ENCODE data around the gene CABP1. TPM values are rescaled to one million over a fixed set of nuclear protein-coding genes. Genes with fewer than 3 reads are reported as not detected.

The CABP1 gene
- total RNA-seq, result 4.2 TPM
- long read RNA-seq, partial matches to known transcripts, result 0 of 1 reads
- long read RNA-seq, other reads (novel, unspliced or antisense), result 0 of 1 reads

DNA sequence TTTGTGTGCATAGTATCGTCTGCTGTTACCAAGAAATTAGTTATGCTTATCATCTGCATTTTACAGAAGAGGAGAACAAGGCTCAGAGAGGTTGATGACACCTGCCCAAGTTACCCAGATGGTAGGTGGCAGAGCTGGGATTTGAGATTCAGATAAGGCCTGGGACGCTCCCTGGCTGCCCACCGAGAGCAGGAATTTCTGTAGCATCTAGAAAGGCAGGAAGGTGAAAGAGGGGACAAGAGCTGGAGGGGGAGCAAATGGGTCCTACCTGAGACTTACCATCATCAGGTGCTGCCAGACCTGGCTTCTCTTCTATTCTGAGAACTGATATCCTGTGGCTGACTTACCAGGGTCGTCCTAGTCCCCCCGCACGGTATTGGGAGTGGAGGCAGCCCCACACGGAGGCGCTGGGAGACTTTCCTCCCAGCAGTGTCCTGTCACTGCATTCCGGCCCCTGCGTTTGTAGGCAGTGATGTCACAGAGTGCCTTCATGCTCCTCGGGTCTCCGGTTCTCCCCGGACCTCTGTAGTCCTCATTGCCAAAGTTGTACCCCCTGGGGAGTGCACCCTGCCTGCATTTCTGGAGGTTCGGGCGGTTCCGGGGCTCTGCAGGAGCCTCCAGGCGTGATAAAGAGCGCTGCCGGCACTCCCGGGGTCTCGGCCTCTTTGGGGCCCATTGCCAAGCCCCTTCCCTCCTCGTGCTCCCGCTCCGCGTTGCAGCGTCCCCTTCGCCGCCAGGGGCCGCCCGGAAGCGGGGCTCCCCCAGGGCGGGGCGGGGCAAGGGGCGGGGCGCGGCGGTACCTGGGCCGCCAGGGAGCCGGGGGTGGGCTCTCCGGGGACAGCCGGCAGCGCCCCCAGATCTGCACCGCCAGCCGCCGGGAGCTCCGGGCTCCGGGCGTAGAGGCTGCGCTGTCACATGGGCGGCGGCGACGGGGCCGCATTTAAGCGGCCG is at the start of gene CABP1:
Gene CABP1, plus strand, starts transcription at position 856 of the 951 bp plus-strand sequence. Its CDS starts 60 bp downstream, at position 916.
- Histone ChIP-seq H3K4me3 (peak within 1 kb of the TSS; percentile 66), H3K27ac (replicated peaks) (no peak within 1 kb of the TSS), H3K36me3 (no peaks in the 10 kb centered on the region), H3K27me3 (ENCODE audit: low read depth) (peaks cover 56% of the 10 kb centered on the region), H3K9me3 (replicated peaks) (no peaks in the 10 kb centered on the region), H3K4me1 (peaks cover 15% of the 10 kb centered on the region)
- intact Hi-C loops (cut with micrococcal nuclease), result loop anchor here (10.0 kb wide), 1 partner anchor 335 kb away; the partner anchor contains the start of gene HNF1A
- no peak for DNase-seq
- TF ChIP-seq, protein P1, sequence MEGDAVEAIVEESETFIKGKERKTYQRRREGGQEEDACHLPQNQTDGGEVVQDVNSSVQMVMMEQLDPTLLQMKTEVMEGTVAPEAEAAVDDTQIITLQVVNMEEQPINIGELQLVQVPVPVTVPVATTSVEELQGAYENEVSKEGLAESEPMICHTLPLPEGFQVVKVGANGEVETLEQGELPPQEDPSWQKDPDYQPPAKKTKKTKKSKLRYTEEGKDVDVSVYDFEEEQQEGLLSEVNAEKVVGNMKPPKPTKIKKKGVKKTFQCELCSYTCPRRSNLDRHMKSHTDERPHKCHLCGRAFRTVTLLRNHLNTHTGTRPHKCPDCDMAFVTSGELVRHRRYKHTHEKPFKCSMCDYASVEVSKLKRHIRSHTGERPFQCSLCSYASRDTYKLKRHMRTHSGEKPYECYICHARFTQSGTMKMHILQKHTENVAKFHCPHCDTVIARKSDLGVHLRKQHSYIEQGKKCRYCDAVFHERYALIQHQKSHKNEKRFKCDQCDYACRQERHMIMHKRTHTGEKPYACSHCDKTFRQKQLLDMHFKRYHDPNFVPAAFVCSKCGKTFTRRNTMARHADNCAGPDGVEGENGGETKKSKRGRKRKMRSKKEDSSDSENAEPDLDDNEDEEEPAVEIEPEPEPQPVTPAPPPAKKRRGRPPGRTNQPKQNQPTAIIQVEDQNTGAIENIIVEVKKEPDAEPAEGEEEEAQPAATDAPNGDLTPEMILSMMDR (IDR thresholded peaks at IDR 0.05; ENCODE audit: borderline replicate concordance), result peak; percentile 55

DNA sequence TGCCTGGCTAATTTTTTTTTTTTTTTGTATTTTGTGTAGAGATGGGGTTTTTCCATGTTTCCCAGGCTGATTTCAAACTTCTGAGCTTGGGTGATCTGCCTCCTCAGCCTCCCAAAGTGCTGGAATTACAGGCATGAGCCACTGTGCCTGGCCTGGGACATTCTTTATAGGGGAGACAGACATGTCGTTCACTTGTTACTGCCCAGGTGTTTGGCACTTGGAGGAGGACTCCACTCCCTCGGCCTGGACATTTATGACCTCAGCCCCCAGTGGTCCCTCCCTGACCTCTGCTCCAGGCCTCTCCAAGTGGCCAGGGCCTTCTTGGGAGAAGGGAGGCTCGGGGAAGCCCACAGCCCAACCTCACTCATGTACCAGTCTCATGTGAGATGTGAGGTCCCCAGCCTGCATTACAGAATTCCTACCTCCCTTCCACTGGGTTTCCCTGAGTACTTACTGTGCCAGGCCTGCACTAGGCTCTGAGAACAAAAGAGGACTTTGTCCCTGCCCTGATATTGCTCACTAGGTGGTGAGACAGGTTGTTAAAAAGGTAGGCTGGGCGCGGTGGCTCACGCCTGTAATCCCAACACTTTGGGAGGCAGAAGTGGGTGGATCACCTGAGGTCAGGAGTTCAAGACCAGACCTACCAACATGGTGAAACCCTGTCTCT is 49.6 kb upstream of the CABP1 start:
- Histone ChIP-seq H3K27me3 (ENCODE audit: low read depth) (no peaks in the 10 kb centered on the region), H3K36me3 (no peaks in the 10 kb centered on the region), H3K9me3 (replicated peaks) (no peaks in the 10 kb centered on the region), H3K27ac (replicated peaks) (peak overlapping the region; percentile 92), H3K4me1 (peaks cover 19% of the 10 kb centered on the region), H3K4me3 (no peak overlapping the region)
- TF ChIP-seq, protein P1 (IDR thresholded peaks at IDR 0.05; ENCODE audit: borderline replicate concordance), result no peak
- intact Hi-C loops (cut with micrococcal nuclease), result no loop called here
- DNase-seq, result no peak

DNA sequence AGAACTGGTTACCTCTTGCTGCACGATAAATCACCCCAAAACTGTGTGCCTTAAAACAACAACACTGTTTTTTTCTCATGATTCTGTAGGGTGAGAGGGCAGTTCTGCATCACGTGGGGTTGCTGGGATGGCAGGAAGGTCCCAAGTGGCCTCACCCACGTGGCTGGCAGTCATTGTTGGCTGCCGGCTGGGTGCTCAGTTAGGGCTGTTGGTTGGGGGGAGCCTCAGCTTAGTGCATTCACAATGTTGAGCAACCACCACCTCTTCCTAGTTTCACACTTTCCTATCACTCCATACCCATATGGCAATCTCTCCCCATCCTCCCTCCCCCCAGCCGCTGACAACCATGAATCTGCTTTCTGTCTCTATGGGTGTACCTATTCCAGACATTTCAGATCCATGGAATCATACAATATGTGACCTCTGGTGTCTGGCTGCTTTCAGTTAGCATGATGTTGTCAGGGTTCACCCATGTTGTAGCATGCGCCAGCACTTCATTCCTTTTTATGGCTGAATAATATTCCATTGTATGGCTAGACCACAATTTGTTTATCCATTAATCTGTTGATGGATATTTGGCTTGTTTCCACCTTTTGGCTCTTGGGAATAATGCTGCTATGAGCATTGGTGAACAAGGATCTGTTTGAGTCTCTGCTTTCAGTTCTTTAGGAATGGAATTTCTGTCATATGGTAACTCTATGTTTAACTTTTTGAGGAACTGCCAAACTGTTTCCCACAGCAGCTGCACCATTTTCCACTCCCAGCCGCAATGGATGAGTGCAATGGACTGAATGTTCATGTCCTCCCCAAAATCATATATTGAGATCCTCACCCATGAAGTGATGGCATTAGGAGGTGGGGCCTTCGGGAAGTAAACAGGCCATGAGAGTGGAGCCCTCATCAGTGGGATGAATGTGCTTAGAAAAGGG is 48.0 kb upstream of the CABP1 start:
- no peaks in the 10 kb centered on the region for H3K9me3 ChIP-seq (replicated peaks)
- H3K27ac ChIP-seq (replicated peaks), result no peak overlapping the region
- H3K36me3 ChIP-seq, result no peaks in the 10 kb centered on the region
- H3K4me3 ChIP-seq, result no peak overlapping the region
- H3K4me1 ChIP-seq, result peaks cover 19% of the 10 kb centered on the region
- no peak for DNase-seq
- TF ChIP-seq, protein P1 (IDR thresholded peaks at IDR 0.05; ENCODE audit: borderline replicate concordance), result no peak
- intact Hi-C loops (cut with micrococcal nuclease), result no loop called here
- peaks cover 5% of the 10 kb centered on the region for H3K27me3 ChIP-seq (ENCODE audit: low read depth)

DNA sequence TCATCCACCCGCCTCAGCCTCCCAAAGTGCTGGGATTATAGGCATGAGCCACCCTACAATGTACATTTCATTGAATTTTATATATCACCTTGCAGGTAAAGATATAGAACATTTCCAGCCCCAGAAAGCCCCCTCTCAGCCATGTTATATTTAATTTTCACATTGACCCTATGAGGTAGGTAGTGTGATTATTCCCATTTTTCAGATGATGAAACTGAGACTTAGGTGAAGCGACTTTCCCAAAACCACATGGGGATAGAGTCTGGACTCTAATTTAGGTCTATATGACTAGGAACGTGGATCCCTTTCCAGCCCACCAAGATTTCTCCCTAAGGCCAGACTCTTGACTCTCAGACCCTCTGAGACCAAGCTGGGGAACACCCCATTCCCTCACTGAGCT is 43.5 kb upstream of the CABP1 start:
- no peaks in the 10 kb centered on the region for H3K9me3 ChIP-seq (replicated peaks)
- no peak overlapping the region for H3K27ac ChIP-seq (replicated peaks)
- peaks cover 6% of the 10 kb centered on the region for H3K27me3 ChIP-seq (ENCODE audit: low read depth)
- peaks cover 7% of the 10 kb centered on the region for H3K4me1 ChIP-seq
- TF ChIP-seq, protein P1 (IDR thresholded peaks at IDR 0.05; ENCODE audit: borderline replicate concordance), result no peak
- intact Hi-C loops (cut with micrococcal nuclease), result no loop called here
- no peaks in the 10 kb centered on the region for H3K36me3 ChIP-seq
- H3K4me3 ChIP-seq, result no peak overlapping the region
- DNase-seq, result no peak

DNA sequence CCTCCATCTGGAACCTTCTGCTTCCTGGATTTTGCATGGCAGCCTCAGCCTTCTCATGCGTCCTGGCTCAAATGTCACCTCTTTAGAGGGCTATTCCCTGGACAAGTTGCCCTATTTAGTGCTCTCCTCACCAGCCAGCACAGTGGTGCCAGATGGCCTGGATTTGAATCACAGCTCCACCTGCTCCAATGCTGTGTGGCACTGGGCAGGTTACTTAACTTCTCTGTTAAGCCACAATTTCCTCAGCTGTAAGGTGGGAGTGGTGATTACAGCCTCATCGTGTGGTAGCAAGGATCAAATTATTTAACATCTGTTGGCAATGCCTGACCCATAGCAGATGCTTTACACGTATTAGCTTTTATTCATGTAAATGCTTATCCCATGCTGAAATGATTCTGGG is 42.6 kb upstream of the CABP1 start:
- Histone ChIP-seq H3K36me3 (no peaks in the 10 kb centered on the region), H3K9me3 (replicated peaks) (no peaks in the 10 kb centered on the region), H3K4me1 (peaks cover 7% of the 10 kb centered on the region), H3K4me3 (no peak overlapping the region), H3K27me3 (ENCODE audit: low read depth) (peaks cover 6% of the 10 kb centered on the region), H3K27ac (replicated peaks) (no peak overlapping the region)
- TF ChIP-seq, protein P1 (IDR thresholded peaks at IDR 0.05; ENCODE audit: borderline replicate concordance), result no peak
- no peak for DNase-seq
- intact Hi-C loops (cut with micrococcal nuclease), result no loop called here

Measured in left ventricle myocardium inferior (tissue), 1 donor.